ENCODE data around the gene RNF4.
"Not testable (repeated sequence)": the region's sequence is repeated elsewhere in the genome, so short reads cannot be mapped to it uniquely, and the experiment has no call there.

Gene RNF4

DNA sequence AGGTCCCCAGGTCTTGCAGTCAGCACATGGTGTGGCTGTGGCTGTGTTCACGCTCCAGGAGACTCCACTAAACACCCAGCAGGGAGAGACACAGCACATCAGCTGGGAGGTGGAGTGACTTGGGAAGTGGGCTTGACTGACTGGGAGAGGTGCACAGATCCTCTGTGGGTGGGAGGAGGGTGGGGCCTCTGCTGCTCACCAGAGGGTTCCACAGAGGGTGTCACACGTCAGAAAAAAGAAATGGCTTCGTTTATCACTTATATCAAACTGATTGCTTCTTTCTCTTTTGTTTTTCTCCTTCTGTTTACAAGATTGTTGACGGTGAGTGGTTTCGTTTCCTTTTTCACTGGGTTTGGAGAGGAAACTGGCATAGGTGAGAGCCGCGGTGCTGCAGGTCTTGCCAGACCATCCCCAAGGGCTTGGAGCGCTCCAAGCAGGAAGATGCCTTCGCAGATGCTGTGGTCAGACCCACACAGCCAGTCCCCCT is 42.8 kb downstream of the RNF4 start:
- TF ChIP-seq JUND (IDR thresholded peaks at IDR 0.05; ENCODE audit: low read depth) = no peak
- no peak for DNase-seq (ENCODE audit: low read depth in 1 of 2, low spot score in 1 of 2)
- in situ Hi-C loops (cut with HindIII; ENCODE audit: low pct_unique_long_range_greater_than_20kb, low sequenced_read_pairs) = no loop called here

- TF ChIP-seq JUND (IDR thresholded peaks at IDR 0.05; ENCODE audit: low read depth) = no peak
- in situ Hi-C loops (cut with HindIII; ENCODE audit: low pct_unique_long_range_greater_than_20kb, low sequenced_read_pairs) = no loop called here
- DNase-seq (ENCODE audit: low read depth in 1 of 2, low spot score in 1 of 2) = no peak
Observed at GRCh38 chr4:2512396-2513135, 43.7 kb downstream of the RNF4 start.

DNA sequence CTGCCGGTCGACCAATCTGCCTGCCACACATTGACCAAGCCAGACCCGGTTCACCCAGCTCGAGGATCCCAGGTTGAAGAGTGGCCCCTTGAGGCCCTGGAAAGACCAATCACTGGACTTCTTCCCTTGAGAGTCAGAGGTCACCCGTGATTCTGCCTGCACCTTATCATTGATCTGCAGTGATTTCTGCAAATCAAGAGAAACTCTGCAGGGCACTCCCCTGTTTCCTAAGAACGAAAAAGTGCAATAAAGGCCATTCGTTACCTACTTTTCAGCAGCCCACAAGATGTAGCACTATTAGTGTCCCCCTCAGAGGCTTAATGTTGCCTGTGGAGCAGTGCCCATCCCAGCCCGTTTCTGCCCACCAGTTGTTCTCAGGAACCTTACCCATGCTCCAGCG is 45.3 kb downstream of the RNF4 start:
- not testable (repeated sequence) for DNase-seq (ENCODE audit: low read depth in 1 of 2, low spot score in 1 of 2)

GRCh38 chr4:2514944-2515343 is 46.0 kb downstream of the RNF4 start:
- DNase-seq (ENCODE audit: low read depth in 1 of 2, low spot score in 1 of 2); in situ Hi-C loops (cut with HindIII; ENCODE audit: low pct_unique_long_range_greater_than_20kb, low sequenced_read_pairs): not testable (repeated sequence)

More for the DNA sequence above, 45.3 kb downstream of the RNF4 start:
- in situ Hi-C loops (cut with HindIII; ENCODE audit: low pct_unique_long_range_greater_than_20kb, low sequenced_read_pairs) = not testable (repeated sequence)

DNA sequence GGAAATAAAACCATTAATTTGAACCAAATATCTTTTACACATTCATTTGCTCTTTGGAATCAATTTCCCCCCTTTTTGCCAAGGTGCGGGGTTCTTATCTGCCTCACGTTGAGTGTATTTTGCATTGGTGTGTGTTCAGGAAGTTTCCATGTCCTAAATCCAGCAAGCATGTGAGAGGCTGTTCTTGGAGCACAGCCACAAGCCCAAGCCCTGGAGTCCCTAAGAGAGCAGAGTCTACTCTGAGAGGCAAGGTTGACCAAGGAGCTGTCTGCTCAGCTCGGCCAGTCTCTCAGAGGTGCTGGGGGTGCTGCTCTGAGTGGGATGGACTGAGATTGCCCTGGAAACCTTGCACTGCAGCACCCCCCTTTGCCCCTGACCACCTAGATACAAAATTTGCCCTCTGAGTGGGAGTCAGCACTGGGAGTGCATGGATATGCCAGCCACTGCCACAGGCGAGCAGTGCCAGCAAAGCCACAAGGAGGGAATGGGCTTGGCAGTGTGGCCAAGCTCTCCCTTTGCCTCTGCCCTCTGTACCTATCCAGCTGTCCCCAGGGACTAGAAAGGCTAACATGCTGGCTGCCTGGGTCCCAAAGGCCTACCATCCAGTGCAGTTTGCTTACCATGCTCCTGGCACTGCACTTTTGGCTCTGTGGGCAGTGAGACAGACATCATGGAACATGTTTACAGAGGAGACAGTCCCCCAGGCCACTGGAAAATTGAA is 47.1 kb downstream of the RNF4 start:
- no peak for TF ChIP-seq JUND (IDR thresholded peaks at IDR 0.05; ENCODE audit: low read depth)
- DNase-seq (ENCODE audit: low read depth in 1 of 2, low spot score in 1 of 2) = no peak
- in situ Hi-C loops (cut with HindIII; ENCODE audit: low pct_unique_long_range_greater_than_20kb, low sequenced_read_pairs) = no loop called here

DNA sequence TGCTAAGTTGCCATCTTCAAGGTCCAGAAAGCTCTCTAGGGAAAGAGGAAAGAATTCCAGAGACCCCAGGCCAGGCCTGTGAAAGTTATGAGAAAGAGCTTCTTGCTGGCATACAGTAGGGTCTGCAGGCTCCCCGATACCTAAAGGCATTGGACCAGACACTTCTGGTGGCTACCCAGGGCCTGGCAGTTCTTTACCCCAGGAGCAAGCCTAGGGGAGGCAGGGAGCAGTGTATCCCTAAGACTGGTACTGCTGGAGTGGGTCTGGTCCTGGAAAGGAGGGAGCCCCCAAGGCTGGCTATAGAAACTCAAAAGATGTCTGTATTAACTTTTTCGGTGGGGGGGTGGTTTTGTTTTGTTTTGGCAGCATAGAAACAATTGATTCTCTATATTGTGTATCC is 47.7 kb downstream of the RNF4 start:
- TF ChIP-seq JUND (IDR thresholded peaks at IDR 0.05; ENCODE audit: low read depth) = no peak
- in situ Hi-C loops (cut with HindIII; ENCODE audit: low pct_unique_long_range_greater_than_20kb, low sequenced_read_pairs) = no loop called here

GRCh38 chr4:2526559-2526958 is 57.7 kb downstream of the RNF4 start:
- DNase-seq (ENCODE audit: low read depth in 1 of 2, low spot score in 1 of 2) = no peak
- in situ Hi-C loops (cut with HindIII; ENCODE audit: low pct_unique_long_range_greater_than_20kb, low sequenced_read_pairs) = no loop called here
- no peak for TF ChIP-seq JUND (IDR thresholded peaks at IDR 0.05; ENCODE audit: low read depth)

More for the DNA sequence above, 47.7 kb downstream of the RNF4 start:
- DNase-seq (ENCODE audit: low read depth in 1 of 2, low spot score in 1 of 2) = no peak

GRCh38 chr4:2534904-2535375 is 66.0 kb downstream of the RNF4 start:
- TF ChIP-seq JUND (IDR thresholded peaks at IDR 0.05; ENCODE audit: low read depth) = no peak
- in situ Hi-C loops (cut with HindIII; ENCODE audit: low pct_unique_long_range_greater_than_20kb, low sequenced_read_pairs) = no loop called here
- peak in 1 of 2 experiments; percentile 32 for DNase-seq (ENCODE audit: low read depth in 1 of 2, low spot score in 1 of 2)

GRCh38 chr4:2535376-2536192 is 66.7 kb downstream of the RNF4 start:
- DNase-seq (ENCODE audit: low read depth in 1 of 2, low spot score in 1 of 2) = peak in 1 of 2 experiments; percentile 13
- in situ Hi-C loops (cut with HindIII; ENCODE audit: low pct_unique_long_range_greater_than_20kb, low sequenced_read_pairs) = no loop called here
- TF ChIP-seq JUND (IDR thresholded peaks at IDR 0.05; ENCODE audit: low read depth) = no peak

GRCh38 chr4:2536193-2537010 is 67.5 kb downstream of the RNF4 start, which contains the start of gene FAM193A:
Gene FAM193A (plus strand): TSS chr4:2536647. CDS start chr4:2536916, 269 bp downstream.
- TF ChIP-seq JUND (IDR thresholded peaks at IDR 0.05; ENCODE audit: low read depth) = no peak
- in situ Hi-C loops (cut with HindIII; ENCODE audit: low pct_unique_long_range_greater_than_20kb, low sequenced_read_pairs) = no loop called here
- DNase-seq (ENCODE audit: low read depth in 1 of 2, low spot score in 1 of 2) = peak; percentile 77 to 99

DNA sequence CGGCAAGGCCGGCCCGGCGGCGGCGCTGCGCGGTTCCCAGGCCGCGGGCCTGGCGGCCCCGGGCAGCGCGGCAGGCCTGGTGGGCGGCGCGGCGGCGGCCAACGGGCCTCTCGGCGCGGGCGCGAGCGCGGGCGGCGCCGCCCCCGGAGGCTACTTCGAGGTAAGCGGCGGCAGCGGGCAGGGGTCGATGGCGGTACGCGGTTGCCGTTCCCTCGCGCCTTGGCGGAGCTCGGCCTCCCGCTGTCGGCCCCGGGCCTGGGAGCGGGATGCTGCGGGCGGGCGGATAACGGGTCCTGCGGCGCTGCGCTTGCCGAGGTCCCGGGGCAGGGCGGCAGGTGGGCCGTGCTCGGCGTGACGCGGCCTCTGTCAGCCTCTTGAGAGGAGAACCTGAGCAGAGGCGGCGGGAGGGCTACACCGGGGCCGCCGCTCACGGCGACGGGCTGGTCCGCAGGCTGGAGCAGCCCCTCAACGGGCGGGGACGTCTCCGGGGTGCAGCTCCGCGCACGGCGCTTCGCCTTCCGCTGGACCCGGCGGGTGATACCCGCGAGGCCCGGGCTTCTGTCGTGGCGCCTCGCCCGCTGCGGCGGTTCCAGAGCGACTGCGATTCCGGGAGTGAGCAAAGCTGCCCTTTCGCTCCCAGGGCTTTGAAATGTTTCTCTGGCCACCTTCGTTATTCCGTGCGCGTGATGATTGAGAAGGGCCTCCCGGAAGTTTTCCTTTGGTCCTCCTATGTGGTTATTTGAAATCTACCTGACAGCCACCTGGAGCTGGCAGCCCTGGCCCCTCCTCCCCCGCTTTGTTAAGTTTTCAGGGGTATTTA is 68.3 kb downstream of the RNF4 start:
- TF ChIP-seq JUND (IDR thresholded peaks at IDR 0.05; ENCODE audit: low read depth) = no peak
- DNase-seq (ENCODE audit: low read depth in 1 of 2, low spot score in 1 of 2) = peak in 1 of 2 experiments; percentile 67
- in situ Hi-C loops (cut with HindIII; ENCODE audit: low pct_unique_long_range_greater_than_20kb, low sequenced_read_pairs) = no loop called here

GRCh38 chr4:2543580-2544191 is 74.8 kb downstream of the RNF4 start:
- in situ Hi-C loops (cut with HindIII; ENCODE audit: low pct_unique_long_range_greater_than_20kb, low sequenced_read_pairs); DNase-seq (ENCODE audit: low read depth in 1 of 2, low spot score in 1 of 2): not testable (repeated sequence)

All from T47D (cell line).